Esophagus squamous epithelium (tissue), 5 donors: Measurements from ENCODE around the gene IKZF1. TPM values are rescaled to one million over a fixed set of nuclear protein-coding genes. Genes with fewer than 3 reads are reported as not detected.
A peak's percentile ranks its signal among the peaks of the same experiment; 100 is the strongest.

Experiments used
- DNase-seq: peaks from one replicate; lab custom pipeline; 2025; lab: John Stamatoyannopoulos, UW
- H3K27ac ChIP-seq, 4 donors: fragments of 200-600 bp; sonication (generic); one replicate each; pipeline ENCODE4 v1.5.1; 2016 to 2019; ENCODE audit warnings: mild to moderate bottlenecking in 1 of 4
- H3K27me3 ChIP-seq, 4 donors: fragments of 200-600 bp; sonication (generic); 1 replicate in 3 of 4; 2 replicates in 1 of 4; pipeline versions ENCODE4 v1.5.1 to v1.6.0; 2017 to 2021; ENCODE audit warnings: antibody characterized with exemption in 1 of 4
- H3K36me3 ChIP-seq, 3 donors: fragments of 200-600 bp; sonication (generic); one replicate each; pipeline ENCODE4 v1.5.1; 2016 to 2019
- H3K4me1 ChIP-seq, 3 donors: fragments of 200-600 bp; sonication (generic); one replicate each; pipeline ENCODE4 v1.5.1; 2017 to 2019
- H3K4me3 ChIP-seq, 4 donors: fragments of 200-600 bp; sonication (generic); 1 replicate in 3 of 4; 2 replicates in 1 of 4; pipeline ENCODE4 v1.5.1; 2016 to 2019; ENCODE audit warnings: mild to moderate bottlenecking in 2 of 4, moderate library complexity in 1 of 4
- H3K9me3 ChIP-seq, 3 donors: fragments of 200-600 bp; sonication (generic); one replicate each; pipeline ENCODE4 v1.5.1; 2016 to 2019
- CTCF ChIP-seq, 6 experiments: fragments of 450-650 bp in 4 of 6; fragments of 200-600 bp in 2 of 6; sonication (generic) in 2 of 6; IDR thresholded peaks; one replicate each; pipeline ENCODE4 v1.5.1; 2016 to 2019; ENCODE audit warnings: antibody characterized with exemption in 6 of 6, mild to moderate bottlenecking in 4 of 6, moderate library complexity in 4 of 6
- POLR2A ChIP-seq, 4 donors: fragments of 450-650 bp; IDR thresholded peaks; one replicate each; pipeline ENCODE4 v1.6.1; 2017; ENCODE audit warnings: antibody characterized with exemption in 4 of 4, mild to moderate bottlenecking in 4 of 4, moderate library complexity in 3 of 4
- WGBS, 2 donors: methylation state at CpG; one replicate each; pipeline ENCODE4 v1.1.5; 2018; 5-methylcytosine and 5-hydroxymethylcytosine counted together
- intact Hi-C: fragments of 100-400 bp; cut with DNase I; formaldehyde crosslinking; loops from one replicate; pipeline ENCODE4 v1.15.0; 2022
- total RNA-seq, 4 donors: library from RNA; depleted of rRNA; stranded (reverse); fragments of >200 nt; gene quantifications; one replicate each; pipeline ENCODE4 v1.1.0, GENCODE V29; 2016
- donor health status: DM: yes; HTN: yes; CAD: no.

Gene IKZF1
- total RNA-seq, 4 donors from 2014 or later = 4.9 to 29.6 (median 8.4) TPM

GRCh38 chr7:50362142-50362541 lies 57.6 kb downstream of the IKZF1 start:
- no peak for DNase-seq
- Histone ChIP-seq H3K27ac (peak overlapping the region in 1 of 4 donors; percentile 46), H3K4me3 (no peak overlapping the region), H3K9me3 (no peaks in the 10 kb centered on the region), H3K27me3 (no peaks in the 10 kb centered on the region), H3K36me3 (no peaks in the 10 kb centered on the region), H3K4me1 (peaks cover 0 to 12% (median 0%) of the 10 kb centered on the region in 3 donors)
- TF ChIP-seq POLR2A (IDR thresholded peaks at IDR 0.05) (no peak), CTCF (IDR thresholded peaks at IDR 0.05) (no peak)
- 67 to 72% methylated on average over 5 of the region's 5 CpGs for WGBS, 2 donors
- intact Hi-C loops = no loop called here

- TF ChIP-seq CTCF (IDR thresholded peaks at IDR 0.05) (no peak), POLR2A (IDR thresholded peaks at IDR 0.05) (no peak)
- Histone ChIP-seq H3K4me1 (peaks cover 0 to 12% (median 0%) of the 10 kb centered on the region in 3 donors), H3K27ac (peak overlapping the region in 2 of 4 donors; percentile 39 to 46), H3K4me3 (no peak overlapping the region), H3K36me3 (no peaks in the 10 kb centered on the region), H3K9me3 (no peaks in the 10 kb centered on the region), H3K27me3 (no peaks in the 10 kb centered on the region)
- intact Hi-C loops = no loop called here
- 67 to 69% methylated on average over 6 of the region's 6 CpGs for WGBS, 2 donors
- DNase-seq = no peak
Observed at GRCh38 chr7:50362712-50363282, 58.3 kb downstream of the IKZF1 start.

GRCh38 chr7:50363327-50364060 lies 59.0 kb downstream of the IKZF1 start:
- peak overlapping the region in 2 of 4 donors; percentile 39 to 46 for H3K27ac ChIP-seq
- no peak overlapping the region for H3K4me3 ChIP-seq
- DNase-seq = no peak
- no peaks in the 10 kb centered on the region for H3K9me3 ChIP-seq
- intact Hi-C loops = no loop called here
- H3K36me3 ChIP-seq = no peaks in the 10 kb centered on the region
- H3K27me3 ChIP-seq = no peaks in the 10 kb centered on the region
- TF ChIP-seq CTCF (IDR thresholded peaks at IDR 0.05) (no peak), POLR2A (IDR thresholded peaks at IDR 0.05) (no peak)
- peaks cover 0 to 12% (median 0%) of the 10 kb centered on the region in 3 donors for H3K4me1 ChIP-seq
- WGBS, 2 donors = 87 to 88% methylated on average over 3 to 6 of the region's 7 CpGs

GRCh38 chr7:50364645-50365044 lies 60.1 kb downstream of the IKZF1 start:
- Histone ChIP-seq H3K36me3 (no peaks in the 10 kb centered on the region), H3K4me1 (peaks cover 0 to 12% (median 0%) of the 10 kb centered on the region in 3 donors), H3K27ac (no peak overlapping the region), H3K27me3 (no peaks in the 10 kb centered on the region), H3K9me3 (no peaks in the 10 kb centered on the region), H3K4me3 (no peak overlapping the region)
- no peak for DNase-seq
- no peak for TF ChIP-seq CTCF (IDR thresholded peaks at IDR 0.05)
- no peak for TF ChIP-seq POLR2A (IDR thresholded peaks at IDR 0.05)
- WGBS, 2 donors = 65 to 88% methylated on average over 1 to 2 of the region's 3 CpGs
- intact Hi-C loops = no loop called here

- H3K27ac ChIP-seq = peak overlapping the region in 1 of 4 donors; percentile 4
- intact Hi-C loops = no loop called here
- peaks cover 0 to 5% (median 0%) of the 10 kb centered on the region in 3 donors for H3K4me1 ChIP-seq
- TF ChIP-seq CTCF (IDR thresholded peaks at IDR 0.05) = no peak
- no peak for TF ChIP-seq POLR2A (IDR thresholded peaks at IDR 0.05)
- no peaks in the 10 kb centered on the region for H3K36me3 ChIP-seq
- H3K9me3 ChIP-seq = no peaks in the 10 kb centered on the region
- H3K4me3 ChIP-seq = no peak overlapping the region
- no peaks in the 10 kb centered on the region for H3K27me3 ChIP-seq
- WGBS, 2 donors = 47 to 77% methylated on average over 2 of the region's 2 CpGs
- DNase-seq = no peak
Observed at GRCh38 chr7:50366311-50366710, 61.8 kb downstream of the IKZF1 start.
